Gastrocnemius medialis (tissue), 4 donors: ENCODE measurements around the gene ZSCAN32. TPM values are rescaled to one million over a fixed set of nuclear protein-coding genes. Genes with fewer than 3 reads are reported as not detected.

Experiments
- ATAC-seq, 2 donors: fragments of 150-250 bp; one replicate each; pipeline ENCODE4 v1.9.1; 2016
- DNase-seq, 2 donors: peaks; one replicate each; pipeline ENCODE4 v3.0.0-alpha.2; 2019
- H3K27ac ChIP-seq, 4 donors: fragments of 200-600 bp; sonication (generic); 1 replicate in 1 of 4; 2 replicates in 3 of 4; pipeline ENCODE4 v1.5.1; 2016 to 2018; ENCODE audit warnings: mild to moderate bottlenecking in 2 of 4, moderate library complexity in 1 of 4
- H3K27me3 ChIP-seq, 3 donors: fragments of 200-600 bp; sonication (generic) in 2 of 3; 1 replicate in 1 of 3; 2 replicates in 2 of 3; pipeline versions ENCODE4 v1.5.1 to v1.6.0; 2016 to 2019; ENCODE audit warnings: mild to moderate bottlenecking in 1 of 3, moderate library complexity in 1 of 3
- H3K36me3 ChIP-seq, 2 donors: fragments of 200-600 bp; sonication (generic) in 1 of 2; one replicate each; pipeline ENCODE4 v1.5.1; 2017 to 2018
- H3K4me1 ChIP-seq, 2 donors: fragments of 200-600 bp; sonication (generic) in 1 of 2; one replicate each; pipeline ENCODE4 v1.5.1; 2016 to 2017; ENCODE audit warnings: mild to moderate bottlenecking in 2 of 2
- H3K4me3 ChIP-seq, 4 donors: fragments of 200-600 bp; sonication (generic) in 3 of 4; 1 replicate in 1 of 4; 2 replicates in 3 of 4; pipeline ENCODE4 v1.5.1; 2016 to 2019; ENCODE audit warnings: mild to moderate bottlenecking in 2 of 4
- H3K9me3 ChIP-seq, 3 donors: fragments of 200-600 bp; sonication (generic) in 2 of 3; 1 replicate in 1 of 3; 2 replicates in 2 of 3; pipeline ENCODE4 v1.5.1; 2016 to 2019
- POLR2A ChIP-seq, 2 donors: fragments of 450-650 bp; IDR thresholded peaks; one replicate each; pipeline ENCODE4 v1.6.1; 2017; ENCODE audit warnings: antibody characterized with exemption in 2 of 2, mild to moderate bottlenecking in 2 of 2, moderate library complexity in 2 of 2
- in situ Hi-C, 4 donors: fragments of 200-750 bp; cut with MboI; loops; one replicate each; pipeline versions ENCODE4 v1.15.0 to v1.8.0; 2017; ENCODE audit warnings: low sequenced_read_pairs in 4 of 4
- intact Hi-C: fragments of 100-400 bp; cut with DNase I; formaldehyde crosslinking; loops from one replicate; pipeline ENCODE4 v1.15.1; 2023; ENCODE audit warnings: low total_unique reads
- total RNA-seq, 4 donors: library from RNA; depleted of rRNA; stranded (reverse); fragments of >200 nt; gene quantifications; one replicate each; pipeline versions ENCODE4 v1.1.0 to v1.2.3, GENCODE V29; 2016
- TF ChIP-seq, protein P1 (sequence below), 5 experiments: fragments of 450-650 bp in 3 of 5; fragments of 200-600 bp in 2 of 5; sonication (generic) in 2 of 5; IDR thresholded peaks in 4 of 5; conservative IDR thresholded peaks in 1 of 5; 1 replicate in 4 of 5; 2 replicates in 1 of 5; pipeline ENCODE4 v1.5.1; 2016 to 2019; ENCODE audit warnings: antibody characterized with exemption in 5 of 5, mild to moderate bottlenecking in 3 of 5, moderate library complexity in 3 of 5

ZSCAN32 gene
- total RNA-seq, 4 donors from 2014 or later, result 4.0 to 6.5 (median 4.7) TPM

DNA sequence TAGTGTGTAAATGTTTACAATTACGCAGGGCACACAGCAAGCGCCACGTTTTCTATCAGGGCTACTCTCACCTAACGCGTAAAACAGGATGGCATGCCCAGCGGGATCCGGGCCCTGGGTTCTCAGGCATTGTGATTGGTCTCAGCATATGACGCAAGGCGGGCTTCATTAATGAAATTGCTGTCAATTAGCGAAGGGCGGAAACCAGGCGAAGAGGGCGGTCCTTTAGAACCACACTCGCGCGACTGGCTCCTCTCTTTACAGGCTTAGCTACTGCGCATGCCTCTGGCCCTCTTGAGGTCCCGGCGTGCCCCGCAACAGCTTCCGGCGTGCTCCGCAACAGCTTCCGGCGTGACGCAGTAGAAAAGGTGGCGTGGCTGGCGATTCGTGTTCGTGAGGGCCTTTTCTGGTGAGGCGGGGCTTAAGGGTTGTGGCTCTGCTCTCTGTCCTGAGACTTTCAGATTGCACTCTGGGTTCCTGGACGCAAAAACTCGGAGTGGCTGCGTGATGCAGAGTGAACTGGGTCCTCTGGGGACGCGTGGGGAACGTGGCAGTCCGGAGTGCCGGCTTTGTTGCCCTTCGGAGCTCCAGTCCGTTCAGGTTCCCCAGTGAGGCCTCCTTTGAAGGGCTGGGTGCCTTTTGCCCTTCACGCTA is 35.9 kb downstream of the ZSCAN32 start:
- peak; percentile 82 to 87 for ATAC-seq
- intact Hi-C loops, result loop anchor here (2.0 kb wide), 1 partner anchor 36 kb away; the partner anchor contains the start of genes ZNF174 and ZSCAN32
- TF ChIP-seq POLR2A (IDR thresholded peaks at IDR 0.05), result no peak
- TF ChIP-seq, protein P1, sequence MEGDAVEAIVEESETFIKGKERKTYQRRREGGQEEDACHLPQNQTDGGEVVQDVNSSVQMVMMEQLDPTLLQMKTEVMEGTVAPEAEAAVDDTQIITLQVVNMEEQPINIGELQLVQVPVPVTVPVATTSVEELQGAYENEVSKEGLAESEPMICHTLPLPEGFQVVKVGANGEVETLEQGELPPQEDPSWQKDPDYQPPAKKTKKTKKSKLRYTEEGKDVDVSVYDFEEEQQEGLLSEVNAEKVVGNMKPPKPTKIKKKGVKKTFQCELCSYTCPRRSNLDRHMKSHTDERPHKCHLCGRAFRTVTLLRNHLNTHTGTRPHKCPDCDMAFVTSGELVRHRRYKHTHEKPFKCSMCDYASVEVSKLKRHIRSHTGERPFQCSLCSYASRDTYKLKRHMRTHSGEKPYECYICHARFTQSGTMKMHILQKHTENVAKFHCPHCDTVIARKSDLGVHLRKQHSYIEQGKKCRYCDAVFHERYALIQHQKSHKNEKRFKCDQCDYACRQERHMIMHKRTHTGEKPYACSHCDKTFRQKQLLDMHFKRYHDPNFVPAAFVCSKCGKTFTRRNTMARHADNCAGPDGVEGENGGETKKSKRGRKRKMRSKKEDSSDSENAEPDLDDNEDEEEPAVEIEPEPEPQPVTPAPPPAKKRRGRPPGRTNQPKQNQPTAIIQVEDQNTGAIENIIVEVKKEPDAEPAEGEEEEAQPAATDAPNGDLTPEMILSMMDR (IDR thresholded peaks at IDR 0.05 in 4 of 5, conservative IDR thresholded peaks at IDR 0.05 in 1 of 5), result no peak

DNA sequence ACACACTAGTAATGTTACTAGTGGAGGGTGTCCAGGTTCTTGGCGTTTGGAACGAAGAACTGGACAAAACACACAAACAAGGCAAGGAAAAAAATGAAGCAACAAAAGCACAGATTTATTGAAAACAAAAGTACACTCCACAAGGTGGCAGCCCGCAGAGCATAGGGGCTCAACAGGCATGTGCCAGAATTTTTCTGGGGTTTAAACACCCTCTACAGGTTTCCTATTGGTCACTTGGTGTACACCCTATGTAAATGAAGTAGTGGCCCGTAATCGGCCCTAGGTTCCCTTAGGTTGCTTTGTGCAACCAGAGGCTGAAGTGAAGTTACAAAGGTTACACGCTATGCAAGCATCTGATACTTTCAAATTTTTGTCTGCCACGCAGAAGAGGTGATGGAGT is 37.0 kb downstream of the ZSCAN32 start:
- intact Hi-C loops (loop anchor here (2.0 kb wide), 1 partner anchor 37 kb away; the partner anchor contains the start of genes ZNF174 and ZSCAN32), in situ Hi-C loops (no loop called here)
- no peaks in the 10 kb centered on the region for H3K36me3 ChIP-seq
- no peak for DNase-seq
- peaks cover 0 to 22% (median 2%) of the 10 kb centered on the region in 3 donors for H3K9me3 ChIP-seq
- H3K27ac ChIP-seq, result no peak overlapping the region
- H3K4me1 ChIP-seq, result no peaks in the 10 kb centered on the region
- H3K4me3 ChIP-seq, result no peak overlapping the region
- no peaks in the 10 kb centered on the region for H3K27me3 ChIP-seq
- no peak for ATAC-seq
- TF ChIP-seq, protein P1 (IDR thresholded peaks at IDR 0.05 in 4 of 5, conservative IDR thresholded peaks at IDR 0.05 in 1 of 5), result no peak
- TF ChIP-seq POLR2A (IDR thresholded peaks at IDR 0.05), result no peak

More for the DNA sequence above, 35.9 kb downstream of the ZSCAN32 start:
- Histone ChIP-seq H3K4me3 (peak overlapping the region; percentile 33 to 61 (median 58)), H3K9me3 (peaks cover 0 to 22% (median 2%) of the 10 kb centered on the region in 3 donors), H3K4me1 (no peaks in the 10 kb centered on the region), H3K27me3 (no peaks in the 10 kb centered on the region), H3K36me3 (no peaks in the 10 kb centered on the region), H3K27ac (peak overlapping the region; percentile 67 to 76 (median 73))
- peak; percentile 53 to 71 for DNase-seq
- in situ Hi-C loops, result no loop called here

DNA sequence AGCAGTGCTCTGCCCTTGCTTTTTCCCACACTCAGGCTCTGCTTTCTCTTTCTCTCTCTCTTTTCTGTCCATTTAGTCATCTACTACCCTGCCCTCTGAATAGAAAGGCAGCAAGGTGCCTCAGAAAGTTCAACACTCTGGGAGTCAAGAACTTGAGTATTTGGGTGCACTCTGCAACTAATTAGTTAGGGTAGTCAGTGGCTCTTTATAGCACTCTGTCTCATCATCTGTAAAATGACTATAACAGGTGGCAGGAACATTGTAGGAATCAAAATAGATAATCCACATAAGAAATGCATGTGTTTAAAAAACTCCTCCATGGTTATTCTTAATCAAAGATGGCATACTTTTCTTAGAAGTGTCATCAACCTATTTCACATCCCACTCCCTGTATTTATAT is 37.9 kb downstream of the ZSCAN32 start:
- intact Hi-C loops (no loop called here), in situ Hi-C loops (no loop called here)
- no peak for DNase-seq
- peaks cover 0 to 22% (median 2%) of the 10 kb centered on the region in 3 donors for H3K9me3 ChIP-seq
- no peak for ATAC-seq
- peaks cover 0 to 4% (median 0%) of the 10 kb centered on the region in 3 donors for H3K27me3 ChIP-seq
- no peaks in the 10 kb centered on the region for H3K36me3 ChIP-seq
- TF ChIP-seq POLR2A (IDR thresholded peaks at IDR 0.05), result no peak
- TF ChIP-seq, protein P1 (IDR thresholded peaks at IDR 0.05 in 4 of 5, conservative IDR thresholded peaks at IDR 0.05 in 1 of 5), result no peak
- no peak overlapping the region for H3K27ac ChIP-seq
- H3K4me3 ChIP-seq, result no peak overlapping the region
- H3K4me1 ChIP-seq, result no peaks in the 10 kb centered on the region

DNA sequence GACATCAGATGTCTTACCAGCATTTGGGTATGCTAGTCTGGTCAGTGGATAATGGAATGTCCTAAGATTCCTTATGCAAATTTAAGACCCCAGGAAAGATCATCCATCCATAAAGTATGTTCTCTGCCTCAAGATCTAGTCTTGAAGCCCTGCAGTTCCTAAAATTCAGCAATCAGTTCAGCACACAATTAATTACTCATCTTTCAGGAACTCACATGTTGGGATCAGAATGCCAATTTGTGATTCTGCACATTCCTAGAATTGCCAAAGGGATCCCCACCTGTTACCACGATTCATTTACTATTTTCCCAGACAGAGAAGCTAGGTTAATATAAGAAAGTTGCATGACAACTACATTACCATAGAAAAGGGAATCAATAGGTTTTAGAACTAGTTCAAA is 41.9 kb downstream of the ZSCAN32 start:
- ATAC-seq, result no peak
- in situ Hi-C loops, result no loop called here
- intact Hi-C loops, result no loop called here
- Histone ChIP-seq H3K36me3 (no peaks in the 10 kb centered on the region), H3K27ac (no peak overlapping the region), H3K9me3 (peaks cover 0 to 7% (median 0%) of the 10 kb centered on the region in 3 donors), H3K4me3 (no peak overlapping the region), H3K27me3 (peaks cover 0 to 4% (median 0%) of the 10 kb centered on the region in 3 donors), H3K4me1 (no peaks in the 10 kb centered on the region)
- DNase-seq, result no peak
- TF ChIP-seq POLR2A (IDR thresholded peaks at IDR 0.05), result no peak
- TF ChIP-seq, protein P1 (IDR thresholded peaks at IDR 0.05 in 4 of 5, conservative IDR thresholded peaks at IDR 0.05 in 1 of 5), result no peak
